CD1c-positive myeloid dendritic cell (primary cell): Measurements from ENCODE around the gene KIF3B.
A peak's percentile ranks its signal among the peaks of the same experiment; 100 is the strongest.
"Not testable (repeated sequence)": the region's sequence is repeated elsewhere in the genome, so short reads cannot be mapped to it uniquely, and the experiment has no call there.

ENCODE experiments used
- DNase-seq: peaks from one replicate; pipeline ENCODE4 v3.0.0-alpha.2; 2016; ENCODE audit errors: extremely low spot score

Gene KIF3B

DNA sequence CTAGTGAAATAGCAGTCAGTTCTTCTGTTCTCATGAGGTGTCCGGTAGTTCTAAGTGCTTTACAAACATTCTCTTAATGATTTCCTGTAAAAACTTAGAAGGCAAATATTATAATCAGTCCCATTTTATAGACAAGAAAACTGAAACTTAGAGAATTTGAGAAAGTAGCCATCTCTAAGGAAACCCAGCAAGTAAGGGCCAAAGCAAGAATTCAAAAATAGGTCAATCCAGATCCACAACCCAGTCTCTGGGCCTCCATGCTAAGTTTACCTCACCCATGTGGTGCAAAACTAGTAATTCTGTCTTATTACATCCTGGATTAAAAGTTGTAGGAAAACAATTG lies 53.1 kb downstream of the KIF3B start:
- DNase-seq, result no peak

DNA sequence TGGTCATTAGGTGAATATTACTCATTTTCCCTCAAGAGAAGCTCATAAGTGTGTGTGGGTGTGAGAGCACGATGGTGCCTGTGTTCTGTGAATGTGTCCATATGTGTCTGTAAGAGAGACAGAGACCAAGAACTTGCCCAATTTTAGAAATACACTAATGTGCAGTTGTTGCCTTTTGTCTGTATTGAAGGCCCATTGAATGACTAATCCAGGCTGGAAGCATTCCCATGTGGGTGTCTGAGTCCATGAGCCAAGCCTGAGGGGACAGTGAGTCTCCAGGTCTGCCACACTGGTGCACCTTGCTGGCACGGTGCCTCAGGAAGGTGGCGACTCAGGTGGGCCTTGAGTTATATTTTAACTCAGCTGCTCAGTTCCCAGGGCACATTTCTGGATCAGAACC lies 55.2 kb downstream of the KIF3B start:
- peak; percentile 66 for DNase-seq

DNA sequence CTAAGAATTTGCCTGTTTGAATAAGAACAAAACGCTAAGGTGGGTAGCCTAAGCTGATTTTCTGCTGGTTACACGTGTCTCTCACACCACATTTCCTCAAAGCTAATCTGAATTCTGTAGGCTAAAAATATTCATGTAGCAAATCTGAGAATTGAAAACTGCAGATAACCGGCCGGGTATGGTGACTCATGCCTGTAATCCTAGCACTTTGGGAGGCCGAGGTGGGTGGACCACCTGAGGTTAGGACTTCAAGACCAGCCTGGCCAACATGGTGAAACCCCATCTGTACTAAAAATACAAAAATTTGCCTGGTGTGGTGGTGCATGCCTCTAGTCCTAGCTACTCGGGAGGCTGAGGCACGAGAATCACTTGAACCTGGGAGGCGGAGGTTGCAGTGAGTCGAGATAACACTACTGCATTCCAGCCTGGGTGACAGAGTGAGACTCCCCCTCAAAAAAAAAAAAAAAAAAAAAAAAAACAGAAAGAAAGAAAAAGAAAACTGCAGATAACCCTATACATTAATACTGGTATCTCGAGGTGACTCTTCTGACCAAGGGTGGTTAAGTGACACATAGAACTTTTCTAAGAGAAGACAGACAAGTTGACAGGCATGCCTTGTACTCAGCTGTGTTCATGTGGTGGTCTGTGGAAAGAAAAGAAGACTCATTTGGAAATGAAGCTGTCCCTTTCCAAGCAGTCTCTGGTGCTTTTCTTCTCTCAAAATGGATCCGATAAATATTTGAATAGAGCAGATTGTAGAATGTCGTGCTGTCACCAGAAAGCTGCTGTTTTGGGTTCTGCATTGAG lies 55.9 kb downstream of the KIF3B start:
- no peak for DNase-seq

DNA sequence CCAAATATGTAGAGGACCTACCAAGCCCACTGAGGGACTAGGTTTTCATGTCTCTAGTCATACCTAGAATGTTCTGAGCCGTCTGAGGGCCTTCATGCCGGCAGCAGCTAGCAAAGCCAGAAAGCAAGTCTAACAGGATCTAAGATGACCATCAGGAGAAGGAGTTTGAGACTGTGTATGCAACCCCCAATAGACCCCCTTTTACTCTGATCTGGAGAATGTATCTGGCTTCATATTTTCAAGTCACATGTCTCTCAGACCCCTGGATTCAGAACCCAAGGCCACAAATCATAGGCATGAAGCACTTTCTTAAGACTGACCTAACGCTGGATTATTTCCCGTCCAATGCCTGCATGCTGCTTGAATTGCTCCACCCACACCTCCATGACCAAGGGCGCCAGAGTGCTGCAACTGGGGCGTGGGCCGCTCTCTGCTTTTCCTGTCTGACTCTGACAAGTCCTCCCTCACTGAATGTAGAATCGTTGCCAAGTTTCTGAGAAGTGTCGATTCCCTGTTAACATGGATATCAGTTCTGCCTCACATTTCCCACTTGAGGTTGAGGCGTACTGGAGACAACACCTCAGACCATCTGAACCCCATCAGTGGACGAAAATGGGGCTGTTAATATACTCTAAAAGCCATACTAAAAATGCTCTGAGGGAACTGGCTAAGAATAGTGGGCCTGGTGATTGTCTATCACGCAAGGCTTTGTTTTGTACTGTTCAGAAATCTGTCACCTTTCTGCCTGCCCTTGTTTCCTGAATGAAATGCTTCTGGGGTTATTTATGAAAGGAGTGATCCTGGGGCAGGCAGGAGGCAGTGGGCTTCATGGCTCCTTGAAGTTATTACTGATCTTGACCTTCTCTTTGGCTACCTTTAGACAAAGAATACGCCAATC lies 56.8 kb downstream of the KIF3B start:
- peak; percentile 88 for DNase-seq

DNA sequence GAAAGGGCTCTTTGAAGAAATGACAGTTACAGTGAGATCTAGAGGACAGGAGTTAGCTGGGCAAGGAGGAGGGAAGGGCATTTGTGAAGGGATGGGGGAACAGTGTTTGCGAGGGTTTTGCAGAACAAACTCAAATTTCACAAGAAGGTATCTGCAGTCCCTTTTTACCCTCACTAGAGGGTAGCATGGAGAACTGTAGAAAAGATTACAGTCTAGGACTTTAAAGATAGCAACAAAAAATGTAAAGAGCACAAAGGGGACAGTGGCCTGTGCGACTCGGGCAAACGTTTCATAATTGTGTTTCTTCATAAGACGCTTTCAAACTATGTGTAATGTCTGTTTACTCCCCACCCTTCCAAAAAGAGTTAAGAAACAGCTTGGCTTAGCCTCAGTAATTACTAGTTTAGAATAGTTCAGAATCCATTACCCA lies 59.5 kb downstream of the KIF3B start:
- DNase-seq, result peak; percentile 69

DNA sequence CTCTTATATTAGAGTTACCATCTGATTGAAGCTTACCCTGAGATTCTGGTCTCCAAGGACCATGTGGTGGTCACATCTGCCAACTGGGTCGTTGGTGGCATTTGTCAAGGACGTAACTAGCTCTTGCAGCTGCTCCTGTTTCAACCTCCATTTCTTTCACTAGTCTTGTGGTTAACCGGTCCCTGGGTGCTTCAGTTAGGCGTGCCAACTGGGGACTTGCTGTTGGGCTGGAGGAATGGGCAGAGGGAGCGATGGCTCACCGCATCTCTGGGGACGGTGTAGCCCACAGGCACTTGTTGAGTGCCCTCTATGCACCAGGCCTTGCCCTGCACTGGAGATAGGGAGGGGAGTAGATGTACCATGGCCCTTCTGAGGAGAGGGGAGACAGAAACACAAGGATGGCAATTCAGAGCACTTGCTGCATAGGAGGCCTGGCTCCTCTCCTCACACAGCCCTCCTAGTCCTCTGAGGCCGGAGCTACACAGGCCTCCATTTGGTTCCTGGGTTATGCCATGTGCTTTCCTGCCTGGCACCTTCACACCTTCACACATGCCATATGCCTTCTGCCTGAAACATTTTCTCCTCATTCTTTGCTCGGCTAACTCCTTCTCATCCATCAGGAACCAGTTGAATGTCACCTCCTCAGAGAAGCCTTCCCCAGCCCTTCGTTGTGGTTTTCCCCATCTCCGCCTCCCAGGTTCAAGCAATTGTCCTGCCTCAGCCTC lies 60.6 kb downstream of the KIF3B start:
- DNase-seq, result no peak

DNA sequence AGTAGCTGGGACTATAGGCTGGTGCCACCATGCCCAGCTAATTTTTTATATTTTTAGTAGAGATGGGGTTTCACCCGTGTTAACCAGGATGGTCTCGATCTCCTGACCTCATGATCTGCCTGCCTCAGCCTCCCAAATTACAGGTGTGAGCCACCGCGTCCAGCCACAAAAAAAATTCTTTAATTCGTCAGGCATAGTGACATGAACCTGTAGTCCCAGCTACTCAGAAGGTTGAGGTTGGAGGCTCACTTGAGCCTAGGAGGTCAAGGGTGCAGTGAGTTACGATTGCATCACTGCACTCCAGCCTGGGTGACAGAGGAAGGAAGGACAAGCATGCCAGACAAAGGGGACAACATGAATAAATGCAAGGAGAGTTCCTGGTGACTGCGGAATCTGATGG lies 61.2 kb downstream of the KIF3B start:
- no peak for DNase-seq

DNA sequence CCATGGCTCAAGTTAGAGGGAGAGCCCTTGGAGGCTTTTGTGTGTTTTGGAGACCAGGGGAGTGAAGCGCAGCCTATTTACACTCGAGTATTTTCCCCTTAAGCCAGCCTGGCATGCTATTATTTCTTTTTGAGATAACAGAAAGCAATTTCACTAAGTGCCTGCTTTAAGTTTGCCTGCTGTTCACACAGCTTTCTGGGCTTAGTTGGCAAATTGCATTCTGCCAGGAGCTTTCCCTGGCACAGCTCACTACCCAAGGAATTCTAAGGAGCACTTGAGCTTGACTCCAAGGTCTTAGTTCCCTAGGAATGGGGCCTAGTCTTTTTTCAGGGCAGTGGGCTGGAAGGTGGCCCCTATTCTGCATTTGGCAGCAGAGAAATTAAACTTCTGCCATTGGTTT lies 61.7 kb downstream of the KIF3B start:
- no peak for DNase-seq

DNA sequence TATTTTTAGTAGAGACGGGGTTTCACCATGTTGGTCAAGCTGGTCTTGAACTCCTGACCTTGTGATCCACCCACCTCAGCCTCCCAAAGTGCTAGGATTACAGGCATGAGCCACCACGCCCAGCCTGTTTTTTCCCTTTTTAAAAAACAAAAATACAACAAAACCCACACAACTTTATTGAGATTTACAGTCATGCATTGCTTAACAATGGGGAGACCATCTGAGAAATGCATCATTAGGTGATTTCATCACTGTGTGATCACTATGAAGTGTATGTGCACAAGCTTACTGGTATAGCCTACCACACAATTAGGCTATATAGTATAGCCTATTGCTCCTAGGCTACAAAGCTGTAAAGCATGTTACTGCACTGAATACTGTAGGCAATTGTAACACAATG lies 63.6 kb downstream of the KIF3B start:
- DNase-seq, result peak; percentile 42

DNA sequence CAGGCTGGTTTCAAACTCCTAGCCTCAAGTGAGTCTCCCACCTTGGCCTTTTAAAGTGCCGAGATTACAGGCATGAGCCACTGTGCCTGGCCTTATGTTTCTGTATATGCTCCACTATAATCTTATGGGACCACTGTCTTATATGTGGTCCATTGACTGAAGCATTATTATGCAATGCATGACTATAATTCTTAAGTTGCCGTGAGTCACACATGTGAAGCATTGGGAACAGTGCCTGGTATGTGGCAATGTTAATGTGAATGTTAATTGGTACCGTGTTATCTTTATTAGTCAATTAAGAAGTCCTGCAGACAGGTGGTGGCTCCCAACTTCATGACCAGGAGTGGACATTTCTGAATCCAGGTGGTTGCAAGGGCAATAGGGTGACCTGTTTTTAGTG lies 66.0 kb downstream of the KIF3B start:
- no peak for DNase-seq

DNA sequence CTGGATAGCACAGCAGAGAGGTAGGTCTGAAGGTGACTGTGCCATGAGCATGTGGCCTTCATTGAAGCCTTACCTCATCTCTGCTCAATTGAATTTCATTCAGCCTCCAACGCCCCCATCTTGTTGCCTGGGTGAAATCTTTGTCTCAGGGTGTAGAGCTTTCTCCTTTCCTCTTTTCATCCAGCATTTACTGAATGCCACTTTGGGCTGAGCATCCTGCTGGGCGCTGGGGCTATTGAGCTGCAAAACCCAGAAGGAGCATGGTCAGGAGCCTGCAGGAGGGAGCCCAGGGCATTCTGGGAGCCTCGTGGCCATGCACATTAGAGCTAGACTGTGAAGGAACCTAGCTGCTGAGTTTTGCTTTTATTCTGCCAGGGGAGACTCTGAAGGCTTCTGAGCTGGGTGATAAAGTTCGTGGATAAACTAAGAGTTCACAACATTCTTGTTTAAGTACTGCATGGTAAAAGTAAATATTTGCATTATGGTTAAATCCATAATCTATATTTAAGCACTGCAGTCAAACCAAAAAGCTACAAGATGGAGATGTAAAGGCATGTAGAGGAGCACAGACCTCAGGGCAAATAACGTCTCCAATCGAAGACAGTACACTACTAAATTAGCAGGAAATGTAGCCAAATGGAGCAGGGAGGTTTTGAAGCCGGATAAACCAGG lies 67.5 kb downstream of the KIF3B start:
- no peak for DNase-seq

DNA sequence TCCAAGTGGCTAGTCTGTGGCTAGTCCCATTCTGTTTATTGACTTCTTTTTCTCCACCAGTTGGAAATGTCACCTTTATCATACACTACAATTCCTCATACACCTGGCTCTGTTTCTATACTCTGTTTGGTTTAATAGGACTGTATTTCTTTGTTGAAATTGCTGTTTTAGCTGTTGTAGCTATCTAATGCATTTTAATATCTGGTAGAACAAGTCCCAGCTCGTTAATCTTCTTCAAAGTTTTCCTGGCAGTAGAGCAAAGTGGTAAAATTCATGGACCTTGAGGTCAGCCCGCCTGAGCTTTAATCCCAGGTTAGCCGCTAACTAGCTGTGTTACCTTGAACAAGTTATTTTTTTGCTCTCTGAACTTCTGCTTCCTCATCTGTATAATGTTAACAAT lies 70.8 kb downstream of the KIF3B start:
- DNase-seq, result no peak

DNA sequence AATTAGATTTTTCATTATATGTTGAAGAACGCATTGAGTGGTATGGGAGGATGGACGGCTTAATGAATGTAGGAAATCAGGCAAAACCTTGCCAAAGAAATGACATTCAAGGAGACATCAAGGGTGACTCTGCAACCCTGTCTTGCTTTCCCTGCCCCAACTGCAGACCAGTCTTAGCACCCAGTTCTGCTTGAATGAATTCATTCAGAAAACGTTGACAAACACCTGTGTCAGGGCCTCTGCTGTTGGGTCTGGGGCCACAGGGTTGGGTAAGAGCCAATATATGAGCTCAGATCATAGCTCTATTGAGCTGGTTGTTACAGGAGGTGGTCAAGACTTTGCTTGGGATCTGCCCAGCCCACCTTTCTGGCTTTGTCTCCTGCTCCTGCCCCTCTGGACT lies 73.0 kb downstream of the KIF3B start:
- no peak for DNase-seq

DNA sequence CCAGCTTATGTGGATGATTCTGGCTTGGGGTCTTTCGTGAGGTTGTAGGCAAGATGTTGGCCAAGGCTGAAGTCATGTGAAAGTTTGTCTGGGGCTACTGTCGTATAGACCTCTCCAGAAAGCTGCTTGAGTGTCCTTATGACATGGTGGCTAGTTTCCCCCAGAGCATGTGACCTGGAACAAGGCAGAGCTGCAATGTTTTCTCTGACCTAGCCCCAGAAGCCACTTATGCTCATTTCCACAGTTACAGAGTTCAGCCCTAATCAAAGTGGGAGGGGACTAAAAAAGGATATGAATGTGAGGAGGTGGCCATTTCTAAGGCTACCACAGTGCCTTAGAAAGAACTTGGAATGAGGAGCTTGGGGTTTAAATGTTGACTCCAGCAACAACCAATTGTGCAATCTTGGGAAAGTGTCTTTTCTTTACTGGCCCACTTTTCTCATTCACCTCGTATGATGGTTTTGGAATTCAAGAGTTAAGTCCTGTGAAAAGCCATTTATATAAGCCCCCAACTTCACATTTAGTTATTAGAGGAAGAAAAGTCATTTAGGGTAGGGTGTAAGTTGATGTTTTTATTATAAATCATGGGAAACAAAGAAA lies 74.8 kb downstream of the KIF3B start:
- peak; percentile 37 for DNase-seq

DNA sequence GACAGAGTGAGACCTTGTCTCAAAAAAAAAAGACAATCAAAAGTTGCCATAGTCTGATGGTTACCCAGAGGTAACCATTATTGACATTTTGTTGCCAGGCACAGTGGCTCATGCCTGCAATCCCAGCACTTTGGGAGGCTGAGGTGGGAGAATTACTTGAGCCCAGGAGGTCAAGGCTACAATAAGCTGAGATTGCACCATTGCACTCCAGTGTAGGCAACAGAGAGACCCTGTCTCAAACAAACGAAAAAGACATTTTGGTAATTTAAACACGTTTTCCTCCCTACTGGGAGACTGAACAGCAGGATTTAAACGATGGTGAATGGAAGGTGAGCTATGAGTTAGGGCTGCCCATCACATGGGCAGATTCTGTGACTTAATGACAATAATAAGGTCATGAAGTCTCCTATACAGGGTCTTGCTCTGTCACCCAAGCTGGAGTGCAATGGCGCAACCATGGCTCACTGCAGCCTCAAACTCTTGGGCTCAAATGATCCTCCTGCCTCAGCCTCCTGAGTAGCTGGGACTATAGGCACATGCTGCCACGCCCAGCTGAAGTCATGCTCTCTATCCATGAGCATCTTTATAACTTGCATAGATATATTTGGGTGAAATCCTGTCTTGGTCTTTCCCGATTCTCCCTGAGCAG lies 76.5 kb downstream of the KIF3B start:
- no peak for DNase-seq

DNA sequence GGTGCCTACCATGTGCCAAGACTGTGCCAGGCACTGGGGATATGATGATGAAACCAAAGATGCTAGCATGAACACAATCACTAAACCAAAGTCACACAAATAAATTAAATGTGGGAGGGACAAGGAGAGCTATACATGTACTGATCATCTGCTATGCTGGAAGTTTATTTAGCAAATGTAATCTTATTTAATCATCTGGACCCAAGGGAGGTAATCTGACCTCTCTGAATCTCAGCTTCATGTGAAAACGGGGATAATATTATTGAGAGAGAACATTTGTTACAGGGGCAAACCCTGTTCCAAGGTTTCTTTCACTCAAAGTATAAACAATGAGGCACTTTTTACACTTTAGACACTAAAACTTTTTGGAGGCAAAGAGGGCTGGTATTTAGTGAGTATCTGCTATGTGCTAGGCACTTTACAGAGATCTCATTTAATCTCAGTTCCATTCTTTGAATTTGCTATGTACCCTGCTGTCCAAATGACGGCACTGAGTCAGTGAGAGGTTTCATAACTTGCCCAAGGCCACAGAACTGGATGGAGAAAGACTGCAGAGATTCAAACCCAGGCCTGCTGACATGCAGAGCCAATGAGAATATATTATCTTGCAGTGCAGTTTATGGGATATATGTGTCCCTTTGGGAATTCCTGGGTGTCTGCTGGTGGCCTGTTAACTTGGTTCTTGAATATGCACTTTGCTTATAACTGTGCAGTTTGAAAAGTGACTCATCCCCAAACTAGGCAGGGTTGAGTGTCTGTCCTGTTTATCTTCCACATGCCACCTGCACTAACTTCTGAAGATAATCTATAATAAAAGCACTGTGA lies 77.4 kb downstream of the KIF3B start:
- DNase-seq, result no peak

DNA sequence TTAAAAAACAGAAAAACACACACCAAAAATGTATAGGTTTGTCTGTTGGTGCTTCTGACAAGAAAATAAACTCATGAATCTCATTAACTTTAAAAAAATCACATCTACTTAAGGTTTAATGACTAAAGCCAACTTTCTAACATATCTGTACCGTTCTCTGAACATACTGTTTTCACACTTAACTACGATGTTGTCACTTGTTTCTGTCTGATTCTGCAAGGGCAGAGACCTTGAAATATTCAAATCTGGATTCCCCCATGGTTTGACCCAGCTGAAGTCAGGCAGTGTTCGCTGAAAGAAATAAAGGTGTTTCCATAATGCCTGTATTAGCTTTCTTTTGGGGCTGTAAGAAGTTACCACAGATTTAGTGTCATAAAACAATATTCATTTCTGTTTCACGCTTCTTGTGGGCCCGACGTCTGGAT lies 78.0 kb downstream of the KIF3B start:
- no peak for DNase-seq

DNA sequence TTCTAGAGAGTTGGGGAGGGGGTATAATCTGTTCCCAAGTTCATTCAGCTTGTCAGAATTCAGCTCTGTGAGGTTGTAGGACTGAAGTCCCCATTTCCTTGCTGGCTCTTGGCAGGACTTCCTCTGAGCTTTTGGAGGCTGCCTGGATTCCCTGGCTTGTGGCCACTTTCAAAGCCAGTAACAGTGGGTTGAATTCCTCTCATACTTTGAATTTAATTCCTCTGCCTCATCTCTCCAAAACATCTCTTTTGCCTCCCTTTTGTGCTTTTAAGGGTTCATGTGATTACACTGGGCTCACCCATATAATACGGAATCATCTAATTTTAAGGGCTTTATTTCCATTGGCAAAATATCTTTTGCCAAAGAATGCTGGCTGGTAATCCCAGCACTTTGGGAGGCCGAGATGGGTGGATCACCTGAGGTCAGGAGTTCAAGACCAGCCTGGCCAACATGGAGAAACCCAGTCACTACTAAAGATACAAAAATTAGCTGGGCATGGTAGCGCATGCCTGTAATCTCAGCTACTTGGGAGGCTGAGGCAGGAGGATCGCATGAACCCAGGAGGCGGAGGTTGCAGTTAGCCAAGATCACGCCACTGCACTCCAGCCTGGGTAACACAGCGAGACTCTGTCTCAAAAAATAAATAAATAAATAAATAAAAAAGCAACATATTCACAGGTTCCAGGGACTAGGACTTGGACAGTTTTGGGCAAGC lies 78.6 kb downstream of the KIF3B start:
- DNase-seq, result not testable (repeated sequence)

DNA sequence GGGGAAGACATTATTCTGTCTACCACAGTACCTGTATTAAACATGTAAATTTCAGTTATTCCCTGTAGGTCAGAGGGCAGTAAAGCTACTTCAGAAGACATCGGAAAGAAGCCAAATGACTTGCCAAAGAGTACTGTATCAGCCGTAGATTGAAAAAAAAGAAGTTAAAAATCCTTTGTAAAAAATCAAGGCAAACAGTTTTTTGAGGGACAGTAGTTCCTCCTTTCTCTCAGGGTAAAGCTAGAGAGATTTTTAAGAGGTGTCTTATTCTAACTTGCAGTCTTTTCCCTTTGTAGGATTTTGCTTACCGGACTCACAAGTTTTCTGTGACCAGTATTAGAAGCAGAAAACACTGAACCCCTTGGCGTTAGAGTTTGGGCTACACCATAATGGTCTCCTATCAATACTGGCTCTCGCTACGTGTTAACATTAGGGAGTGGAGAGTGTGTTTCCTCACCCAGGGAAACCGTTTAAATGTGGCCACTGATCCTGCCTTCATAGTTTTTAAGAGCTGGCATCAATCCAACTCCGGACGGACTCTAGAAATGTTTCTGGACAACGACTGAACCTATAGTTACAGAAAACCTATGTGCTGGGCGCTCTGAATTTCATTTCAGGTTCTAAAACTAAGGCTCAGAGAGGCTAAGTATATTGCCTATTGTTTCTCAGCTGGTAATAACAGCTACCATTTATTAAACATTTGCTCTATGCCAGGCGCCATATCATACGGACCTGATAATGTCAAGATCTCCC lies 79.3 kb downstream of the KIF3B start:
- DNase-seq, result peak; percentile 36
